Cardiac muscle cell (in vitro differentiated cells and primary cell): ENCODE measurements around the gene STK17A. TPM values are rescaled to one million over a fixed set of nuclear protein-coding genes. Genes with fewer than 3 reads are reported as not detected.

Experiments
- DNase-seq, 2 donors: peaks; one replicate each; pipeline versions ENCODE4 v3.0.0 to v3.0.0-alpha.2; 2010 to 2017; ENCODE audit warnings: low read depth in 1 of 2, low spot score in 1 of 2
- H3K27ac ChIP-seq: fragments of 200-600 bp; sonication (generic); 2 replicates; pipeline ENCODE4 v1.5.1; 2016
- H3K27me3 ChIP-seq: fragments of 200-600 bp; sonication (generic); 2 replicates; pipeline ENCODE4 v1.6.0; 2016; ENCODE audit warnings: control low read depth
- H3K36me3 ChIP-seq: fragments of 200-600 bp; sonication (generic); 2 replicates; pipeline ENCODE4 v1.5.1; 2016; ENCODE audit warnings: control low read depth
- H3K4me1 ChIP-seq: fragments of 200-600 bp; sonication (generic); 2 replicates; pipeline ENCODE4 v1.8.1; 2017; ENCODE audit warnings: low read depth, mild to moderate bottlenecking, mixed run types
- H3K4me3 ChIP-seq: fragments of 200-600 bp; sonication (generic); 2 replicates; pipeline ENCODE4 v1.5.1; 2016; ENCODE audit warnings: mild to moderate bottlenecking
- H3K9me3 ChIP-seq: fragments of 200-600 bp; sonication (generic); 2 replicates; pipeline ENCODE4 v1.5.1; 2017; ENCODE audit warnings: low read depth, mild to moderate bottlenecking, control low read depth
- polyA plus RNA-seq: library from polyadenylated mRNA; unstranded; fragments of >200 nt; fragmentation: Nextera tagmentation; extraction: Ambion mirVana; gene quantifications from 2 replicates; pipeline ENCODE4 v1.2.1, GENCODE V29; 2016
- total RNA-seq: library from RNA; depleted of rRNA; stranded (reverse); fragments of >200 nt; gene quantifications from 2 replicates; pipeline ENCODE4 v1.2.3, GENCODE V29; 2016
- TF ChIP-seq, protein P1 (sequence below): IDR thresholded peaks from 2 replicates; pipeline ENCODE4 v1.5.1; 2012; ENCODE audit warnings: low read depth, mild to moderate bottlenecking, low read length

Gene STK17A
- 17.3 and 18.0 TPM in 2 replicates for total RNA-seq
- 24.5 and 30.4 TPM in 2 replicates for polyA plus RNA-seq

DNA sequence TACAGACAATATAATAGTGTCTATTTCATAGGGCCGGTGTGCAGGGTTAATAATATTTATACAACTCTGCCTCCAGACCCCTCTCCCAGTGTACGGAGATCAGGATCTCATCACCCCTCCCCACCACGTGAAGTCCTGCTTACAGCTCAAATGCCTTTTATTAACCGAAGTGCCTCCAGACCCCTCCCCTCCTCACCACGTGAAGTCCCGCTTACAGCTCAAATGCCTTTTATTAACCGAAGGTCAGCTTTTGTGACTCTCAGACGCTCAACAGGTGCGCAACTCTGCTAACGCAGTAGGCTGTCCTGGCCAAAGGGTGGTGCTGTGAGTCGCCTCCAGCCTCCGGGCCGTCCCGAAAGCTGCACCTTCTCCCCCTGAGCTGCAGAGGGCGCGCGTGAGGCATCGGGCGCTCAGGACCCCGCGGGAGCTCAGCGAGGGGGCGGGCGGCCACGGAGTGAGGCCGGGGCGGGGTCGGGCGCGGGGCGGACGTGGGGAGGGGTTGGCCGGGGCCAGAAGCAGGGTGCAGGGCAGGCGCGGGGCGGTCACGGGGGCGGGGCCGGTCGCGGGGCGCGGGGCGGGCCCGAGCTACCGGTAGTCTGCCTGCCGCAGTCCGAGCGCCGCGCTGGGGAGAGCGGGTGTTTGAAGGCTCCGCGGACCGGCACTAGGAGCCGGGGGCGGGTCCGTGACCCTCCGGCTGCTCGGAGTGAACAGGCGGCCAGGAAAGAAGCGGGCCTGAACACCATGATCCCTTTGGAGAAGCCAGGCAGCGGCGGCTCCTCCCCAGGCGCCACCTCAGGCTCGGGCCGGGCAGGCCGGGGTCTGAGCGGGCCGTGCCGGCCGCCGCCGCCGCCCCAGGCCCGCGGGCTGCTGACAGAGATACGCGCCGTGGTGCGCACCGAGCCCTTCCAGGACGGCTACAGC is at the start of gene STK17A:
STK17A (plus strand) TSS at position 606 of the 921 bp plus-strand sequence; CDS start at position 742, 136 bp downstream.
- no peaks in the 10 kb centered on the region for H3K9me3 ChIP-seq
- H3K27ac ChIP-seq = peak within 1 kb of the TSS; percentile 93
- H3K4me3 ChIP-seq = peak within 1 kb of the TSS; percentile 92
- H3K4me1 ChIP-seq = peaks cover 10% of the 10 kb centered on the region
- no peaks in the 10 kb centered on the region for H3K36me3 ChIP-seq
- peak; percentile 95 to 96 for DNase-seq
- TF ChIP-seq, protein P1, sequence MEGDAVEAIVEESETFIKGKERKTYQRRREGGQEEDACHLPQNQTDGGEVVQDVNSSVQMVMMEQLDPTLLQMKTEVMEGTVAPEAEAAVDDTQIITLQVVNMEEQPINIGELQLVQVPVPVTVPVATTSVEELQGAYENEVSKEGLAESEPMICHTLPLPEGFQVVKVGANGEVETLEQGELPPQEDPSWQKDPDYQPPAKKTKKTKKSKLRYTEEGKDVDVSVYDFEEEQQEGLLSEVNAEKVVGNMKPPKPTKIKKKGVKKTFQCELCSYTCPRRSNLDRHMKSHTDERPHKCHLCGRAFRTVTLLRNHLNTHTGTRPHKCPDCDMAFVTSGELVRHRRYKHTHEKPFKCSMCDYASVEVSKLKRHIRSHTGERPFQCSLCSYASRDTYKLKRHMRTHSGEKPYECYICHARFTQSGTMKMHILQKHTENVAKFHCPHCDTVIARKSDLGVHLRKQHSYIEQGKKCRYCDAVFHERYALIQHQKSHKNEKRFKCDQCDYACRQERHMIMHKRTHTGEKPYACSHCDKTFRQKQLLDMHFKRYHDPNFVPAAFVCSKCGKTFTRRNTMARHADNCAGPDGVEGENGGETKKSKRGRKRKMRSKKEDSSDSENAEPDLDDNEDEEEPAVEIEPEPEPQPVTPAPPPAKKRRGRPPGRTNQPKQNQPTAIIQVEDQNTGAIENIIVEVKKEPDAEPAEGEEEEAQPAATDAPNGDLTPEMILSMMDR = peak; percentile 99
- no peaks in the 10 kb centered on the region for H3K27me3 ChIP-seq

- no peaks in the 10 kb centered on the region for H3K27me3 ChIP-seq
- no peak overlapping the region for H3K4me3 ChIP-seq
- H3K36me3 ChIP-seq = no peaks in the 10 kb centered on the region
- H3K27ac ChIP-seq = no peak overlapping the region
- DNase-seq = peak in 1 of 2 donors; percentile 18
- H3K9me3 ChIP-seq = no peaks in the 10 kb centered on the region
- TF ChIP-seq, protein P1 = no peak
- H3K4me1 ChIP-seq = peaks cover 18% of the 10 kb centered on the region
Measured at GRCh38 chr7:43533801-43534479, 49.0 kb upstream of the STK17A start.

GRCh38 chr7:43535031-43535451 is 47.9 kb upstream of the STK17A start:
- Histone ChIP-seq H3K27ac (no peak overlapping the region), H3K9me3 (no peaks in the 10 kb centered on the region), H3K36me3 (no peaks in the 10 kb centered on the region), H3K27me3 (no peaks in the 10 kb centered on the region), H3K4me1 (peaks cover 18% of the 10 kb centered on the region), H3K4me3 (no peak overlapping the region)
- TF ChIP-seq, protein P1 = no peak
- DNase-seq = peak in 1 of 2 donors; percentile 59

DNA sequence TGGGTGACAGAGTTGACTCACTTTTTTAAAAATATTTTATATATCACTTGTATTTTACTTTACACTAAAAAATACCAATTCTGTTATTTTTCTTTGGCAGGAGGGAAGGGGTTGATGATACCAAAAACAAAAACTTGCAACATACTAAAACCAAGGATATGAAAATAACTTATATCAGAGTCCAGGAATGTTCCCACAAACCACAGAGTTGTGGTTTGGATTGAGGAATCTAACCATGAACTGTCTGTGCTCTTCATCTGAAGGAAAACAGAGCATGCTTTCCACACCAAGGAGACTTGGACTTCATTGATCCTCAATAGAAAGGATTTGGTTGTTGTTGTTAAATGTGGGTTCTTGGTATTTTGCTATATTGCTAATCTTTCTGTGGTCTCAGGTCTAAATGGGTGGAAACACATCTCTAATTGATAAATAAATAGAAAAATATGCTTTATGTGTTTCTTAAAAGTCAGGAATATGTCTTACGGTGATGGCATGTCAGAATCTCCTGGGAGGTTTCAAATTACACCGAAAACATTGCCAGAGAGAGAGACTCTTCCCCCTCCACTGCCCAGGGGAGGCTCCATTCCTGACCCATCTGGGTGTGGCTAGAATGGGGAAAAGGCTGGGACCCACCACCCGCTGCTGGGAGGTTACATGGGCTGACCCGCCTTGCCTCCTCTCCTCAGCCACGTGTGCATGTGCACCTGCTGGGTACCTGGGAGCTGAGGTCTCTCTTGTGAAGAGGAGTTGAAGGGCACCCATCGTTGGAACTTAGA is 46.9 kb upstream of the STK17A start:
- no peaks in the 10 kb centered on the region for H3K9me3 ChIP-seq
- H3K27ac ChIP-seq = no peak overlapping the region
- H3K36me3 ChIP-seq = no peaks in the 10 kb centered on the region
- DNase-seq = peak in 1 of 2 donors; percentile 95
- H3K27me3 ChIP-seq = no peaks in the 10 kb centered on the region
- H3K4me3 ChIP-seq = no peak overlapping the region
- TF ChIP-seq, protein P1 = no peak
- peaks cover 14% of the 10 kb centered on the region for H3K4me1 ChIP-seq

DNA sequence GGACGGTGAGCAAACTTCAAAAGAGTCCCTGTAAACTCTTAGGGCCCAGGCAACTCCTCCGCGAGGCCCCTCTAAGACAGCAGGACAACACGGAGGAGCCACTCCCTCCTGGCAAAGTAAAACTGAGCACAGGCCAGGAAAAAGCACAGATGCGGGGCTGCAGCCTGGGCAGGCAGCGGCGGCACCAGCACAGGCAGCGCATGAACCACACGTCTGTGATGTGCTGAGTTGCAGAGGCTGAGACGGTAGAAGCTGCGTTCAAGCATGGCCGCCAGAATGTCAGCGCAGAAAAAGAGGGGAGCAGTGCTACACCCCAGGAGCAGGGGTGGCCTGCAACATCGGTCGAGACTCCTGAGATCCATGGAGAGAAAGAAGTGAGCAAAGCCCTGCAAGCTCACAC is 46.1 kb upstream of the STK17A start:
- Histone ChIP-seq H3K4me3 (no peak overlapping the region), H3K36me3 (no peaks in the 10 kb centered on the region), H3K9me3 (no peaks in the 10 kb centered on the region), H3K4me1 (peaks cover 14% of the 10 kb centered on the region), H3K27me3 (no peaks in the 10 kb centered on the region), H3K27ac (no peak overlapping the region)
- no peak for DNase-seq
- TF ChIP-seq, protein P1 = no peak
